DND-41 (cell line): Measurements from ENCODE around the gene SUPT16H.

Source experiments
- EZH2 ChIP-seq: IDR thresholded peaks from 3 replicates; pipeline ENCODE4 v1.6.1; 2012; ENCODE audit warnings: borderline replicate concordance, low read depth, mild to moderate bottlenecking, moderate library complexity, low read length, inconsistent platforms; ENCODE audit not compliant: severe bottlenecking
- TF ChIP-seq, protein P1 (sequence below): IDR thresholded peaks from 2 replicates; pipeline ENCODE4 v1.5.1; 2012; ENCODE audit warnings: borderline replicate concordance, low read length, moderate library complexity, mild to moderate bottlenecking; ENCODE audit not compliant: poor library complexity, severe bottlenecking; ENCODE audit errors: extremely low read depth

DNA sequence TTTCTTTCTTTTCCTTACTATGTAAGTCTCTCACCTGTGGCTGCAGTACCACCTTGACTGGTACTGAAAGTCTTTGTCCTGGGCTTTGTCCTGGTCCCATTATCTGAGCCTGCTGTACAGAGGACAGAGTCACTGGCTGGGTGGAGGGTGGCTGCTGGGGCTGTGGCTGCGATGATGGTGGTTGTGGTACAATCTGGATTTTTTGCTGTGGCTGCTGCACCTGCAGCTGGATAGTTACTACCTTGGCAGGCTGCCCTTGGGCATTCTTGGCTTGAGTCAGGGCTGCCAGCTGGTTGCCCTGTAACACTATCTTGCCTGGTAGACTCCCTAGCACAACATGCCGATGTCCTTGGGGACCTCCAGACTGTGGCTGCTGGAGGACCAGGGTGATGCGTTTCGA lies 45.1 kb upstream of the SUPT16H start:
- TF ChIP-seq, protein P1, sequence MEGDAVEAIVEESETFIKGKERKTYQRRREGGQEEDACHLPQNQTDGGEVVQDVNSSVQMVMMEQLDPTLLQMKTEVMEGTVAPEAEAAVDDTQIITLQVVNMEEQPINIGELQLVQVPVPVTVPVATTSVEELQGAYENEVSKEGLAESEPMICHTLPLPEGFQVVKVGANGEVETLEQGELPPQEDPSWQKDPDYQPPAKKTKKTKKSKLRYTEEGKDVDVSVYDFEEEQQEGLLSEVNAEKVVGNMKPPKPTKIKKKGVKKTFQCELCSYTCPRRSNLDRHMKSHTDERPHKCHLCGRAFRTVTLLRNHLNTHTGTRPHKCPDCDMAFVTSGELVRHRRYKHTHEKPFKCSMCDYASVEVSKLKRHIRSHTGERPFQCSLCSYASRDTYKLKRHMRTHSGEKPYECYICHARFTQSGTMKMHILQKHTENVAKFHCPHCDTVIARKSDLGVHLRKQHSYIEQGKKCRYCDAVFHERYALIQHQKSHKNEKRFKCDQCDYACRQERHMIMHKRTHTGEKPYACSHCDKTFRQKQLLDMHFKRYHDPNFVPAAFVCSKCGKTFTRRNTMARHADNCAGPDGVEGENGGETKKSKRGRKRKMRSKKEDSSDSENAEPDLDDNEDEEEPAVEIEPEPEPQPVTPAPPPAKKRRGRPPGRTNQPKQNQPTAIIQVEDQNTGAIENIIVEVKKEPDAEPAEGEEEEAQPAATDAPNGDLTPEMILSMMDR = no peak
- TF ChIP-seq EZH2 = no peak
